HepG2 (cell line): Measurements from ENCODE around the gene CERS4. TPM values are rescaled to one million over a fixed set of nuclear protein-coding genes. Genes with fewer than 3 reads are reported as not detected.

Experiments used
- AGO2 ChIP-seq: fragments of 200-400 bp; formaldehyde crosslinking; optimal IDR thresholded peaks from 2 replicates; pipeline ENCODE3; 2017; ENCODE audit warnings: mild to moderate bottlenecking, low read depth, low read length, moderate library complexity
- ATM ChIP-seq: fragments of 450-650 bp; IDR thresholded peaks from 2 replicates; pipeline ENCODE4 v1.7.1; 2017; ENCODE audit warnings: mild to moderate bottlenecking, borderline replicate concordance
- ETV5 ChIP-seq: IDR thresholded peaks from 2 replicates; pipeline ENCODE4 v1.6.1; 2018; ENCODE audit warnings: missing biosample characterization, missing genetic modification reagents, inconsistent platforms, borderline replicate concordance
- HDAC2 ChIP-seq: sonication (generic); formaldehyde crosslinking; IDR thresholded peaks from 2 replicates; pipeline ENCODE4 v1.4.0; 2020; ENCODE audit warnings: missing genetic modification reagents
- HOXA9 ChIP-seq: sonication (generic); formaldehyde crosslinking; IDR thresholded peaks from 2 replicates; pipeline ENCODE4 v1.8.1; 2022; ENCODE audit warnings: missing genetic modification reagents, mild to moderate bottlenecking, moderate library complexity, borderline replicate concordance
- NFKB2 ChIP-seq: sonication (generic); formaldehyde crosslinking; IDR thresholded peaks from 2 replicates; pipeline ENCODE4 v1.4.0; 2020; ENCODE audit warnings: missing genetic modification reagents, borderline replicate concordance
- NFYB ChIP-seq: sonication (generic); formaldehyde crosslinking; IDR thresholded peaks from 2 replicates; pipeline ENCODE4 v1.4.0; 2020; ENCODE audit warnings: missing genetic modification reagents
- NR2F6 ChIP-seq, 2 experiments: IDR thresholded peaks; 2 replicates each; pipeline ENCODE4 v1.6.1; 2016; ENCODE audit warnings: antibody characterized with exemption in 1 of 2, mild to moderate bottlenecking in 1 of 2
- ONECUT2 ChIP-seq: sonication (generic); formaldehyde crosslinking; IDR thresholded peaks from 2 replicates; pipeline ENCODE4 v1.4.0; 2020; ENCODE audit warnings: missing genetic modification reagents
- REXO4 ChIP-seq: sonication (generic); formaldehyde crosslinking; IDR thresholded peaks from 2 replicates; pipeline ENCODE4 v1.8.0; 2022; ENCODE audit warnings: missing genetic modification reagents, mild to moderate bottlenecking, borderline replicate concordance
- SMYD3 ChIP-seq: sonication (generic); formaldehyde crosslinking; IDR thresholded peaks from 2 replicates; pipeline ENCODE4 v1.8.1; 2023; ENCODE audit warnings: mild to moderate bottlenecking, missing genetic modification reagents
- SPEN ChIP-seq: sonication (generic); formaldehyde crosslinking; IDR thresholded peaks from 2 replicates; pipeline ENCODE4 v1.5.1; 2020; ENCODE audit warnings: low read depth, mild to moderate bottlenecking, missing genetic modification reagents
- ZNF335 ChIP-seq: sonication (generic); formaldehyde crosslinking; IDR thresholded peaks from 2 replicates; pipeline ENCODE4 v1.4.0; 2020; ENCODE audit warnings: missing genetic modification reagents
- ZNF773 ChIP-seq: sonication (generic); formaldehyde crosslinking; IDR thresholded peaks from 2 replicates; pipeline ENCODE4 v1.4.0; 2020; ENCODE audit warnings: missing genetic modification reagents, borderline replicate concordance
- polyA plus RNA-seq, 8 experiments: library from polyadenylated mRNA; depleted of rRNA in 3 of 8; stranded (reverse) in 7 of 8; unstranded in 1 of 8; fragments of >200 nt; fragmentation: Illumina TruSeq in 4 of 8; extraction: Trizol in 4 of 8; gene quantifications; 2 replicates each; pipeline versions ENCODE4 v1.2.1 to v1.2.3, GENCODE V29; 2011 to 2016; ENCODE audit warnings: low read depth in 4 of 8, missing spikeins in 1 of 8, mixed read lengths in 1 of 8; ENCODE audit not compliant: insufficient read depth in 1 of 8
- total RNA-seq, 5 experiments: library from RNA; depleted of rRNA; stranded (reverse); fragments of >200 nt; fragmentation: Illumina TruSeq; extraction: Trizol; gene quantifications; 2 replicates each; pipeline ENCODE4 v1.2.3, GENCODE V29; 2016; ENCODE audit warnings: low read depth in 1 of 5
- TF ChIP-seq, protein P1 (sequence below): sonication (generic); formaldehyde crosslinking; IDR thresholded peaks from 2 replicates; pipeline ENCODE4 v1.4.0; 2020; ENCODE audit warnings: mild to moderate bottlenecking, missing genetic modification reagents
- TF ChIP-seq, protein P2 (sequence below): sonication (generic); formaldehyde crosslinking; IDR thresholded peaks from 2 replicates; pipeline ENCODE4 v1.4.0; 2020; ENCODE audit warnings: mild to moderate bottlenecking, low read depth, missing genetic modification reagents
- TF ChIP-seq, protein P3 (sequence below): sonication (generic); formaldehyde crosslinking; IDR thresholded peaks from 2 replicates; pipeline ENCODE4 v1.5.0; 2020; ENCODE audit warnings: mild to moderate bottlenecking, missing genetic modification reagents, borderline replicate concordance
- TF ChIP-seq, protein P4 (sequence below): sonication (generic); formaldehyde crosslinking; IDR thresholded peaks from 2 replicates; pipeline ENCODE4 v1.5.0; 2020; ENCODE audit warnings: missing genetic modification reagents, mild to moderate bottlenecking, borderline replicate concordance
- TF ChIP-seq, protein P5 (sequence below): sonication (generic); formaldehyde crosslinking; IDR thresholded peaks from 2 replicates; pipeline ENCODE4 v1.8.0; 2022; ENCODE audit warnings: low read depth, missing genetic modification reagents

The CERS4 gene
- total and polyA plus RNA-seq, 2 of the 13 experiments (the other 11 are each of a cell fraction or from before 2014, with no cell fraction given) = 74.7 to 83.5 TPM

DNA sequence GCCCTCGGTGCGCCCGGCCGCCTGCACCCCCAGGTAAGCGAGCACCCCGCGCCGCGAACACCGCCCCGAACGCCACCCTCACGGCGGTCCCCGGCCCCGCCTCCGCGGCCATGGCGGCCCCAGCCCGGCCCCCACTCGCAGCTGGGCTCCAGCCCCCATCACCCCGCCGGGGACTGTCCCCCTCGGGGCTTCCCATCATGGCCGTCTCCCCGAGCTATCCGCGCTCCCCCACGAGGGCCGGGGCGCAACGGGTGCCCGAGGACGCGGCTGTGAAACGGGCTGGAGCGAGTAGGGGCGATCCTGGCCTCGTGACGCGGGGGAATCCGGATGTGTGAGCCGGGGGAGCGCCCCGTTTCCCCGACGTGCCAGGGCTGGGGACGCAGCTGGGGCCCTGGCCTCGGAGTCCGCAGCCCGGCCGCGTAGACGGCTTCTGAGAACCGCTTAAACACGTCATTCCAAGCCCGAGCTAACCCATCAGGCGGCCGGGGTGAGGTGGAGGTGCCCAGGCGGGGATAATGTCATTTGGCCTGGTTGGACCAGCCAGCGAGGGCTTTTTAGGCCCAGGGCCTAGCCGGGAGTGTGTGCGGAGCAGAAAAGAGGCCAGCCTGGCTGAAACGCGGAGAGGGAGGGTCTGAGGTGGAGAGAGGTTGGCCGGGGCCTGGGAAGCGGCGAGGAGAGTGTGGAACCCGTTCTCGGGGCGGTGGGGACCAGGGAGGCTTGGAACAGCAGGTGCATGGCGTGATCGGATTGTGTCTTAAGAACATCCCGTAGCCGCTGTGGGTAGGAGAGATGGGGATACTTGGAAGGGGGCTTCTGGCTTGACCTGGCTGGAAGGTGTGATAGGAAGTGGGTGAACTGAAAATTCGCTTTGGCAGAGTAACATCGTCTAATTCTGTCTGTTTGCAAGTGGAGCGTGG lies 550 bp downstream of the CERS4 start (continued):
- TF ChIP-seq AGO2 = peak; percentile 87
- TF ChIP-seq SMYD3 (CRISPR knock-in tag) = no peak
- TF ChIP-seq REXO4 (CRISPR knock-in tag) = no peak
- TF ChIP-seq, protein P1, sequence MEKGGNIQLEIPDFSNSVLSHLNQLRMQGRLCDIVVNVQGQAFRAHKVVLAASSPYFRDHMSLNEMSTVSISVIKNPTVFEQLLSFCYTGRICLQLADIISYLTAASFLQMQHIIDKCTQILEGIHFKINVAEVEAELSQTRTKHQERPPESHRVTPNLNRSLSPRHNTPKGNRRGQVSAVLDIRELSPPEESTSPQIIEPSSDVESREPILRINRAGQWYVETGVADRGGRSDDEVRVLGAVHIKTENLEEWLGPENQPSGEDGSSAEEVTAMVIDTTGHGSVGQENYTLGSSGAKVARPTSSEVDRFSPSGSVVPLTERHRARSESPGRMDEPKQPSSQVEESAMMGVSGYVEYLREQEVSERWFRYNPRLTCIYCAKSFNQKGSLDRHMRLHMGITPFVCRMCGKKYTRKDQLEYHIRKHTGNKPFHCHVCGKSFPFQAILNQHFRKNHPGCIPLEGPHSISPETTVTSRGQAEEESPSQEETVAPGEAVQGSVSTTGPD (CRISPR knock-in tag) = no peak
- TF ChIP-seq, protein P2, sequence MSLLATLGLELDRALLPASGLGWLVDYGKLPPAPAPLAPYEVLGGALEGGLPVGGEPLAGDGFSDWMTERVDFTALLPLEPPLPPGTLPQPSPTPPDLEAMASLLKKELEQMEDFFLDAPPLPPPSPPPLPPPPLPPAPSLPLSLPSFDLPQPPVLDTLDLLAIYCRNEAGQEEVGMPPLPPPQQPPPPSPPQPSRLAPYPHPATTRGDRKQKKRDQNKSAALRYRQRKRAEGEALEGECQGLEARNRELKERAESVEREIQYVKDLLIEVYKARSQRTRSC (CRISPR knock-in tag) = no peak
- peak; percentile 67; the same call in 1 of the 2 replicates for TF ChIP-seq NFKB2 (CRISPR knock-in tag)
- TF ChIP-seq, protein P3, sequence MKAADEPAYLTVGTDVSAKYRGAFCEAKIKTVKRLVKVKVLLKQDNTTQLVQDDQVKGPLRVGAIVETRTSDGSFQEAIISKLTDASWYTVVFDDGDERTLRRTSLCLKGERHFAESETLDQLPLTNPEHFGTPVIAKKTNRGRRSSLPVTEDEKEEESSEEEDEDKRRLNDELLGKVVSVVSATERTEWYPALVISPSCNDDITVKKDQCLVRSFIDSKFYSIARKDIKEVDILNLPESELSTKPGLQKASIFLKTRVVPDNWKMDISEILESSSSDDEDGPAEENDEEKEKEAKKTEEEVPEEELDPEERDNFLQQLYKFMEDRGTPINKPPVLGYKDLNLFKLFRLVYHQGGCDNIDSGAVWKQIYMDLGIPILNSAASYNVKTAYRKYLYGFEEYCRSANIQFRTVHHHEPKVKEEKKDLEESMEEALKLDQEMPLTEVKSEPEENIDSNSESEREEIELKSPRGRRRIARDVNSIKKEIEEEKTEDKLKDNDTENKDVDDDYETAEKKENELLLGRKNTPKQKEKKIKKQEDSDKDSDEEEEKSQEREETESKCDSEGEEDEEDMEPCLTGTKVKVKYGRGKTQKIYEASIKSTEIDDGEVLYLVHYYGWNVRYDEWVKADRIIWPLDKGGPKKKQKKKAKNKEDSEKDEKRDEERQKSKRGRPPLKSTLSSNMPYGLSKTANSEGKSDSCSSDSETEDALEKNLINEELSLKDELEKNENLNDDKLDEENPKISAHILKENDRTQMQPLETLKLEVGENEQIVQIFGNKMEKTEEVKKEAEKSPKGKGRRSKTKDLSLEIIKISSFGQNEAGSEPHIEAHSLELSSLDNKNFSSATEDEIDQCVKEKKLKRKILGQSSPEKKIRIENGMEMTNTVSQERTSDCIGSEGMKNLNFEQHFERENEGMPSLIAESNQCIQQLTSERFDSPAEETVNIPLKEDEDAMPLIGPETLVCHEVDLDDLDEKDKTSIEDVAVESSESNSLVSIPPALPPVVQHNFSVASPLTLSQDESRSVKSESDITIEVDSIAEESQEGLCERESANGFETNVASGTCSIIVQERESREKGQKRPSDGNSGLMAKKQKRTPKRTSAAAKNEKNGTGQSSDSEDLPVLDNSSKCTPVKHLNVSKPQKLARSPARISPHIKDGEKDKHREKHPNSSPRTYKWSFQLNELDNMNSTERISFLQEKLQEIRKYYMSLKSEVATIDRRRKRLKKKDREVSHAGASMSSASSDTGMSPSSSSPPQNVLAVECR (CRISPR knock-in tag) = peak; percentile 50
- TF ChIP-seq NR2F6 (IDR thresholded peaks at IDR 0.05) = no peak
- no peak for TF ChIP-seq NR2F6 (CRISPR knock-in tag; IDR thresholded peaks at IDR 0.05)
- no peak for TF ChIP-seq NFYB
- TF ChIP-seq, protein P4, sequence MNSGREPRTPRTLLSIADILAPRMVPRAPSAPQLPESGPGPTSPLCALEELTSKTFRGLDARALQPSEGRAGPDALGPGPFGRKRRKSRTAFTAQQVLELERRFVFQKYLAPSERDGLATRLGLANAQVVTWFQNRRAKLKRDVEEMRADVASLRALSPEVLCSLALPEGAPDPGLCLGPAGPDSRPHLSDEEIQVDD (CRISPR knock-in tag) = no peak
- 0 out of 2 replicates have a peak, but pooled peaks have one; percentile 15 for TF ChIP-seq SPEN (CRISPR knock-in tag)
- TF ChIP-seq ETV5 (CRISPR knock-in tag) = no peak
- TF ChIP-seq HDAC2 (CRISPR knock-in tag) = no peak
- no peak for TF ChIP-seq ZNF773 (CRISPR knock-in tag)
- no peak for TF ChIP-seq ZNF335 (CRISPR knock-in tag)
- TF ChIP-seq HOXA9 (CRISPR knock-in tag) = no peak
- TF ChIP-seq ONECUT2 (CRISPR knock-in tag) = no peak
- no peak for TF ChIP-seq ATM
- TF ChIP-seq, protein P5, sequence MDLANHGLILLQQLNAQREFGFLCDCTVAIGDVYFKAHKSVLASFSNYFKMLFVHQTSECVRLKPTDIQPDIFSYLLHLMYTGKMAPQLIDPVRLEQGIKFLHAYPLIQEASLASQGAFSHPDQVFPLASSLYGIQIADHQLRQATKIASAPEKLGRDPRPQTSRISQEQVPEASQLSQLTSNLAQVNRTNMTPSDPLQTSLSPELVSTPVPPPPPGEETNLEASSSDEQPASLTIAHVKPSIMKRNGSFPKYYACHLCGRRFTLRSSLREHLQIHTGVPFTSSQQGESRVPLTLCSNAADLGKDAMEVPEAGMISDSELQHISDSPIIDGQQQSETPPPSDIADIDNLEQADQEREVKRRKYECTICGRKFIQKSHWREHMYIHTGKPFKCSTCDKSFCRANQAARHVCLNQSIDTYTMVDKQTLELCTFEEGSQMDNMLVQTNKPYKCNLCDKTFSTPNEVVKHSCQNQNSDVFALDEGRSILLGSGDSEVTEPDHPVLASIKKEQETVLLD (CRISPR knock-in tag) = no peak
